Measurements from ENCODE around the gene CARM1.
A peak's percentile ranks its signal among the peaks of the same experiment; 100 is the strongest.
"Not testable (repeated sequence)": the region's sequence is repeated elsewhere in the genome, so short reads cannot be mapped to it uniquely, and the experiment has no call there.

CARM1 gene

GRCh38 chr19:10941649-10942048 is 70.3 kb downstream of the CARM1 start:
- H3K4me3 ChIP-seq (ENCODE audit: low read depth, low read length); H3K36me3 ChIP-seq (ENCODE audit: insufficient read depth, low read length); H3K4me1 ChIP-seq (ENCODE audit: control insufficient read depth, insufficient read depth, low read length, unreplicated experiment); H2AFZ ChIP-seq (ENCODE audit: low read length, unreplicated experiment); H3K27me3 ChIP-seq (ENCODE audit: insufficient read depth, low read length); H3K79me2 ChIP-seq (ENCODE audit: control insufficient read depth, insufficient read depth, low read length, unreplicated experiment); H3K27ac ChIP-seq (ENCODE audit: low read depth, low read length): not testable (repeated sequence)

DNA sequence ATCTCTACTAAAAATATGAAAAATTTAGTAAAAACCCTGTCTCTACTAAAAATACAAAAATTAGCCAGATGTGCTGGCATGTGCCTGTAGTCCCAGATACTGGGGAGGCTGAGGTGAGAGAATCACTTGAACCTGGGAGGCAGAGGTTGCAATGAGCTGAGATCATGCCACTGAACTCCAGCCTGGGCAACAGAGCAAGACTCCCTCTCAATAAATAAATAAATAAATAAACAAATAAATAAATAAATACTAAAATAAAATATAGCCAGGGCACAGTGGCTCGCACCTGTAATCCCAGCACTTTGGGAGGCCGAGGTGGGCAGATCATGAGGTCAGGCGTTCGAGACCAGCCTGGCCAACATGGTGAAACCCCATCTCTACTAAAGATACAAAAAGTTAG is 72.1 kb downstream of the CARM1 start:
- not testable (repeated sequence) for H2AFZ ChIP-seq (ENCODE audit: low read length, unreplicated experiment); H3K79me2 ChIP-seq (ENCODE audit: control insufficient read depth, insufficient read depth, low read length, unreplicated experiment); H3K36me3 ChIP-seq (ENCODE audit: insufficient read depth, low read length); H3K27me3 ChIP-seq (ENCODE audit: insufficient read depth, low read length); H3K27ac ChIP-seq (ENCODE audit: low read depth, low read length); H3K4me1 ChIP-seq (ENCODE audit: control insufficient read depth, insufficient read depth, low read length, unreplicated experiment); H3K4me3 ChIP-seq (ENCODE audit: low read depth, low read length)

- H3K4me1 ChIP-seq (ENCODE audit: control insufficient read depth, insufficient read depth, low read length, unreplicated experiment) = no peaks in the 10 kb centered on the region
- no peak overlapping the region for H3K27ac ChIP-seq (ENCODE audit: low read depth, low read length)
- no peak overlapping the region for H3K4me3 ChIP-seq (ENCODE audit: low read depth, low read length)
- H2AFZ ChIP-seq (ENCODE audit: low read length, unreplicated experiment) = no peak overlapping the region
- H3K79me2 ChIP-seq (ENCODE audit: control insufficient read depth, insufficient read depth, low read length, unreplicated experiment) = no peaks in the 10 kb centered on the region
- no peaks in the 10 kb centered on the region for H3K36me3 ChIP-seq (ENCODE audit: insufficient read depth, low read length)
- H3K27me3 ChIP-seq (ENCODE audit: insufficient read depth, low read length) = no peaks in the 10 kb centered on the region
Measured at GRCh38 chr19:10945264-10945663, 73.9 kb downstream of the CARM1 start.

GRCh38 chr19:10946958-10947657 is 75.8 kb downstream of the CARM1 start:
- no peak overlapping the region for H2AFZ ChIP-seq (ENCODE audit: low read length, unreplicated experiment)
- no peak overlapping the region for H3K27ac ChIP-seq (ENCODE audit: low read depth, low read length)
- no peaks in the 10 kb centered on the region for H3K27me3 ChIP-seq (ENCODE audit: insufficient read depth, low read length)
- no peaks in the 10 kb centered on the region for H3K36me3 ChIP-seq (ENCODE audit: insufficient read depth, low read length)
- no peaks in the 10 kb centered on the region for H3K4me1 ChIP-seq (ENCODE audit: control insufficient read depth, insufficient read depth, low read length, unreplicated experiment)
- H3K4me3 ChIP-seq (ENCODE audit: low read depth, low read length) = no peak overlapping the region
- H3K79me2 ChIP-seq (ENCODE audit: control insufficient read depth, insufficient read depth, low read length, unreplicated experiment) = no peaks in the 10 kb centered on the region

DNA sequence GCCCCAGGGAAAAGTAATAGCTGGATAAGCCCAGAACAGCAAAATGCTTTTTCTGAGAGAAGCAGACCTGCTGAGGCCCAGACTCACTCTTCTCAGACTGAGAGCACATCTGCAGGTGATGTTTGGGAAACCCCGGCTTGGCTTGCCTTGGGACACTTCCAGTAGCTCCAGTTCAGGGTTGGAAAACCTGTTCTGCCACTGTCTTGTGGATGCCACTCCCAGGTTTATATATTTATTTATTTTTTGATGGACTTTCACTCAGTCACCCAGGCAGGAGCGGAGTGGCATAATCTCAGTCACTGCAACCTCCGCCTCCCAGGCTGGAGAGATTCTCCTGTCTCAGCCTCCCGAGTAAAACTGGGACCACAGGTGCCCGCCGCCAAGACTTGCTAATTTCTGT is 81.5 kb downstream of the CARM1 start:
- Histone ChIP-seq H3K27me3 (ENCODE audit: insufficient read depth, low read length) (no peaks in the 10 kb centered on the region), H3K36me3 (ENCODE audit: insufficient read depth, low read length) (no peaks in the 10 kb centered on the region), H3K27ac (ENCODE audit: low read depth, low read length) (no peak overlapping the region), H2AFZ (ENCODE audit: low read length, unreplicated experiment) (no peak overlapping the region), H3K4me3 (ENCODE audit: low read depth, low read length) (no peak overlapping the region), H3K79me2 (ENCODE audit: control insufficient read depth, insufficient read depth, low read length, unreplicated experiment) (no peaks in the 10 kb centered on the region), H3K4me1 (ENCODE audit: control insufficient read depth, insufficient read depth, low read length, unreplicated experiment) (peaks cover 5% of the 10 kb centered on the region)

DNA sequence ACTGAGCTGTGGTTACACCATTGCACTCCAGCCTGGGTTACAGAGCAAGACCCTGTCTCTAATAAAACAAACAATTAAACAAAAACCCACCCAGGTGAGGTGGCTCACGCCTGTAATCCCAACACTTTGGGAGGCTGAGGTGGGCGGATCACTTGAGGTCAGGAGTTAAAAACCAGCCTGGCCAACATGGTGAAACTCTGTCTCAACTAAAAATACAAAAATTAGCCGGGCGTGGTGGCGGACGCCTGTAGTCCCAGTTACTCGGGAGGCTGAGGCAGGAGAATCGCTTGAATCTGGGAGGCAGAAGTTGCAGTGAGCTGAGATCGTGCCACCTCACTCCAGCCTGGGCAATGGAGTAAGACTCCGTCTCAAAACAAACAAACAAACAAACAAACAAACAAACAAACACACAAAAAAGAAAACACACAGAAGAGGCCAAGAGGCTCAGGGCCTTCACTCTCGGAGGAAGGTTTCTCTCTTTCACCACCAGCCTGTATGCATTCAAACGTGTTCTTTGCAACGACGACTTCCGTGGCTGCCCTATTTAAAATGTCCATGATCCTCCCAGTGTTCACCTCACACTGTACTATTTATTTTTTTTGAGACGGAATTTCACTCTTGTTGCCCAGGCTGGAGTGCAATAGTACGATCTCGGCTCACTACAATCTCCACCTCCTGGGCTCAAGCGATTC is 88.1 kb downstream of the CARM1 start:
- H3K27ac ChIP-seq (ENCODE audit: low read depth, low read length); H3K27me3 ChIP-seq (ENCODE audit: insufficient read depth, low read length); H2AFZ ChIP-seq (ENCODE audit: low read length, unreplicated experiment); H3K36me3 ChIP-seq (ENCODE audit: insufficient read depth, low read length); H3K4me1 ChIP-seq (ENCODE audit: control insufficient read depth, insufficient read depth, low read length, unreplicated experiment): not testable (repeated sequence)
- H3K79me2 ChIP-seq (ENCODE audit: control insufficient read depth, insufficient read depth, low read length, unreplicated experiment) = peaks cover 34% of the 10 kb centered on the region
- H3K4me3 ChIP-seq (ENCODE audit: low read depth, low read length) = peak overlapping the region; percentile 77

GRCh38 chr19:10960314-10961072 is 89.1 kb downstream of the CARM1 start, which contains the start of gene SMARCA4:
Gene SMARCA4, plus strand, starts transcription at chr19:10961030. Its CDS starts 23,122 bp downstream, at chr19:10984152.
- peaks cover 44% of the 10 kb centered on the region for H3K79me2 ChIP-seq (ENCODE audit: control insufficient read depth, insufficient read depth, low read length, unreplicated experiment)
- peak within 1 kb of the TSS; percentile 100 for H3K4me3 ChIP-seq (ENCODE audit: low read depth, low read length)
- H2AFZ ChIP-seq (ENCODE audit: low read length, unreplicated experiment) = peak within 1 kb of the TSS; percentile 72
- H3K27ac ChIP-seq (ENCODE audit: low read depth, low read length) = peak within 1 kb of the TSS; percentile 64
- no peaks in the 10 kb centered on the region for H3K27me3 ChIP-seq (ENCODE audit: insufficient read depth, low read length)
- no peaks in the 10 kb centered on the region for H3K4me1 ChIP-seq (ENCODE audit: control insufficient read depth, insufficient read depth, low read length, unreplicated experiment)
- H3K36me3 ChIP-seq (ENCODE audit: insufficient read depth, low read length) = no peaks in the 10 kb centered on the region

GRCh38 chr19:10961073-10961860 is 89.9 kb downstream of the CARM1 start:
- H3K4me1 ChIP-seq (ENCODE audit: control insufficient read depth, insufficient read depth, low read length, unreplicated experiment) = no peaks in the 10 kb centered on the region
- peak overlapping the region; percentile 55 for H2AFZ ChIP-seq (ENCODE audit: low read length, unreplicated experiment)
- H3K27ac ChIP-seq (ENCODE audit: low read depth, low read length) = peak overlapping the region; percentile 64
- no peaks in the 10 kb centered on the region for H3K36me3 ChIP-seq (ENCODE audit: insufficient read depth, low read length)
- H3K79me2 ChIP-seq (ENCODE audit: control insufficient read depth, insufficient read depth, low read length, unreplicated experiment) = peaks cover 50% of the 10 kb centered on the region
- peak overlapping the region; percentile 100 for H3K4me3 ChIP-seq (ENCODE audit: low read depth, low read length)
- H3K27me3 ChIP-seq (ENCODE audit: insufficient read depth, low read length) = no peaks in the 10 kb centered on the region

- Histone ChIP-seq H3K4me3 (ENCODE audit: low read depth, low read length) (peak overlapping the region; percentile 49; the same call in 1 of the 2 replicates), H3K27ac (ENCODE audit: low read depth, low read length) (no peak overlapping the region), H3K27me3 (ENCODE audit: insufficient read depth, low read length) (no peaks in the 10 kb centered on the region), H2AFZ (ENCODE audit: low read length, unreplicated experiment) (no peak overlapping the region), H3K79me2 (ENCODE audit: control insufficient read depth, insufficient read depth, low read length, unreplicated experiment) (peaks cover 57% of the 10 kb centered on the region), H3K36me3 (ENCODE audit: insufficient read depth, low read length) (no peaks in the 10 kb centered on the region), H3K4me1 (ENCODE audit: control insufficient read depth, insufficient read depth, low read length, unreplicated experiment) (no peaks in the 10 kb centered on the region)
Measured at GRCh38 chr19:10962863-10963262, 91.5 kb downstream of the CARM1 start.

- no peaks in the 10 kb centered on the region for H3K36me3 ChIP-seq (ENCODE audit: insufficient read depth, low read length)
- H3K27me3 ChIP-seq (ENCODE audit: insufficient read depth, low read length) = no peaks in the 10 kb centered on the region
- H3K4me1 ChIP-seq (ENCODE audit: control insufficient read depth, insufficient read depth, low read length, unreplicated experiment) = no peaks in the 10 kb centered on the region
- H3K4me3 ChIP-seq (ENCODE audit: low read depth, low read length) = no peak overlapping the region
- no peak overlapping the region for H3K27ac ChIP-seq (ENCODE audit: low read depth, low read length)
- H2AFZ ChIP-seq (ENCODE audit: low read length, unreplicated experiment) = no peak overlapping the region
- peaks cover 67% of the 10 kb centered on the region for H3K79me2 ChIP-seq (ENCODE audit: control insufficient read depth, insufficient read depth, low read length, unreplicated experiment)
Measured at GRCh38 chr19:10963865-10964264, 92.5 kb downstream of the CARM1 start.
